Measurements from ENCODE around the gene ARL14EP.

Gene ARL14EP

GRCh38 chr11:30282289-30282631 is 40.6 kb upstream of the ARL14EP start:
- Histone ChIP-seq H4K8ac (ENCODE audit: low read length) (no peak overlapping the region), H3K27me3 (ENCODE audit: control insufficient read depth in 1 of 2, insufficient read depth in 1 of 2, low read length in 2 of 2) (no peaks in the 10 kb centered on the region), H3K4me1 (ENCODE audit: control insufficient read depth, insufficient read depth, low read depth, low read length) (no peaks in the 10 kb centered on the region), H3K4me3 (ENCODE audit: insufficient read depth in 1 of 2, low read depth in 1 of 2, low read length in 2 of 2) (no peak overlapping the region), H2BK12ac (ENCODE audit: low read length in 2 of 2) (no peak overlapping the region), H3K23ac (ENCODE audit: low read length in 2 of 2) (no peak overlapping the region), H3K4me2 (ENCODE audit: low read length, poor library complexity, severe bottlenecking) (no peak overlapping the region), H3K36me3 (ENCODE audit: control insufficient read depth in 1 of 2, insufficient read depth in 2 of 2, low read depth in 1 of 2, low read length in 2 of 2) (no peaks in the 10 kb centered on the region), H2BK120ac (ENCODE audit: low read depth, low read length) (no peak overlapping the region), H3K14ac (ENCODE audit: low read length in 2 of 2) (no peak overlapping the region), H2AFZ (ENCODE audit: low read depth, low read length) (no peak overlapping the region), H2BK15ac (ENCODE audit: low read depth, poor library complexity, severe bottlenecking) (no peak overlapping the region), H3K9ac (ENCODE audit: low read length) (no peak overlapping the region), H2AK5ac (ENCODE audit: low read length, severe bottlenecking) (no peak overlapping the region), H2BK5ac (ENCODE audit: low read depth, low read length, poor library complexity, severe bottlenecking) (no peak overlapping the region), H3K18ac (ENCODE audit: low read depth in 1 of 2, low read length in 2 of 2) (no peak overlapping the region), H3K79me1 (replicated peaks; ENCODE audit: low read length, poor library complexity, severe bottlenecking) (no peaks in the 10 kb centered on the region), H3K4ac (ENCODE audit: low read depth in 1 of 2, low read length in 2 of 2) (no peak overlapping the region), H4K91ac (ENCODE audit: low read length) (no peak overlapping the region), H3K27ac (ENCODE audit: low read length, poor library complexity, severe bottlenecking) (no peak overlapping the region), H3K9me3 (ENCODE audit: control insufficient read depth, low read length) (no peaks in the 10 kb centered on the region)
- DNase-seq: no peak
- WGBS: 90% methylated on average over 3 of the region's 3 CpGs

- no peak overlapping the region for H3K4me2 ChIP-seq (ENCODE audit: low read length, poor library complexity, severe bottlenecking)
- H4K8ac ChIP-seq (ENCODE audit: low read length): no peak overlapping the region
- no peak overlapping the region for H3K4ac ChIP-seq (ENCODE audit: low read depth in 1 of 2, low read length in 2 of 2)
- no peak overlapping the region for H3K4me3 ChIP-seq (ENCODE audit: insufficient read depth in 1 of 2, low read depth in 1 of 2, low read length in 2 of 2)
- H3K23ac ChIP-seq (ENCODE audit: low read length in 2 of 2): no peak overlapping the region
- no peaks in the 10 kb centered on the region for H3K27me3 ChIP-seq (ENCODE audit: control insufficient read depth in 1 of 2, insufficient read depth in 1 of 2, low read length in 2 of 2)
- H3K9me3 ChIP-seq (ENCODE audit: control insufficient read depth, low read length): no peaks in the 10 kb centered on the region
- no peak overlapping the region for H2BK15ac ChIP-seq (ENCODE audit: low read depth, poor library complexity, severe bottlenecking)
- no peak overlapping the region for H3K27ac ChIP-seq (ENCODE audit: low read length, poor library complexity, severe bottlenecking)
- no peak overlapping the region for H2AFZ ChIP-seq (ENCODE audit: low read depth, low read length)
- no peak for DNase-seq
- no peak overlapping the region for H4K91ac ChIP-seq (ENCODE audit: low read length)
- H2BK120ac ChIP-seq (ENCODE audit: low read depth, low read length): no peak overlapping the region
- H3K4me1 ChIP-seq (ENCODE audit: control insufficient read depth, insufficient read depth, low read depth, low read length): no peaks in the 10 kb centered on the region
- no peak overlapping the region for H2AK5ac ChIP-seq (ENCODE audit: low read length, severe bottlenecking)
- no peak overlapping the region for H3K14ac ChIP-seq (ENCODE audit: low read length in 2 of 2)
- H3K18ac ChIP-seq (ENCODE audit: low read depth in 1 of 2, low read length in 2 of 2): no peak overlapping the region
- no peak overlapping the region for H3K9ac ChIP-seq (ENCODE audit: low read length)
- H3K36me3 ChIP-seq (ENCODE audit: control insufficient read depth in 1 of 2, insufficient read depth in 2 of 2, low read depth in 1 of 2, low read length in 2 of 2): no peaks in the 10 kb centered on the region
- no peak overlapping the region for H2BK12ac ChIP-seq (ENCODE audit: low read length in 2 of 2)
- no peaks in the 10 kb centered on the region for H3K79me1 ChIP-seq (replicated peaks; ENCODE audit: low read length, poor library complexity, severe bottlenecking)
- no peak overlapping the region for H2BK5ac ChIP-seq (ENCODE audit: low read depth, low read length, poor library complexity, severe bottlenecking)
- WGBS: 92% methylated on average over 2 of the region's 3 CpGs
Measured at GRCh38 chr11:30284836-30285235, 38.1 kb upstream of the ARL14EP start.

GRCh38 chr11:30285416-30286121 is 37.3 kb upstream of the ARL14EP start:
- Histone ChIP-seq H3K4me1 (ENCODE audit: control insufficient read depth, insufficient read depth, low read depth, low read length) (no peaks in the 10 kb centered on the region), H2AK5ac (ENCODE audit: low read length, severe bottlenecking) (no peak overlapping the region), H3K4ac (ENCODE audit: low read depth in 1 of 2, low read length in 2 of 2) (no peak overlapping the region), H3K18ac (ENCODE audit: low read depth in 1 of 2, low read length in 2 of 2) (no peak overlapping the region), H2BK5ac (ENCODE audit: low read depth, low read length, poor library complexity, severe bottlenecking) (no peak overlapping the region), H2BK120ac (ENCODE audit: low read depth, low read length) (no peak overlapping the region), H2BK15ac (ENCODE audit: low read depth, poor library complexity, severe bottlenecking) (no peak overlapping the region), H3K27me3 (ENCODE audit: control insufficient read depth in 1 of 2, insufficient read depth in 1 of 2, low read length in 2 of 2) (no peaks in the 10 kb centered on the region), H4K91ac (ENCODE audit: low read length) (no peak overlapping the region), H3K23ac (ENCODE audit: low read length in 2 of 2) (no peak overlapping the region), H3K9ac (ENCODE audit: low read length) (no peak overlapping the region), H3K4me3 (ENCODE audit: insufficient read depth in 1 of 2, low read depth in 1 of 2, low read length in 2 of 2) (no peak overlapping the region), H2BK12ac (ENCODE audit: low read length in 2 of 2) (no peak overlapping the region), H3K14ac (ENCODE audit: low read length in 2 of 2) (no peak overlapping the region), H2AFZ (ENCODE audit: low read depth, low read length) (no peak overlapping the region), H3K9me3 (ENCODE audit: control insufficient read depth, low read length) (no peaks in the 10 kb centered on the region), H3K4me2 (ENCODE audit: low read length, poor library complexity, severe bottlenecking) (no peak overlapping the region), H4K8ac (ENCODE audit: low read length) (no peak overlapping the region), H3K79me1 (replicated peaks; ENCODE audit: low read length, poor library complexity, severe bottlenecking) (no peaks in the 10 kb centered on the region), H3K36me3 (ENCODE audit: control insufficient read depth in 1 of 2, insufficient read depth in 2 of 2, low read depth in 1 of 2, low read length in 2 of 2) (no peaks in the 10 kb centered on the region), H3K27ac (ENCODE audit: low read length, poor library complexity, severe bottlenecking) (no peak overlapping the region)
- whole genome bisulfite sequencing: 18% methylated on average over 1 of the region's 3 CpGs
- DNase-seq: no peak

- no peak overlapping the region for H3K14ac ChIP-seq (ENCODE audit: low read length in 2 of 2)
- H3K4me2 ChIP-seq (ENCODE audit: low read length, poor library complexity, severe bottlenecking): no peak overlapping the region
- H3K79me1 ChIP-seq (replicated peaks; ENCODE audit: low read length, poor library complexity, severe bottlenecking): no peaks in the 10 kb centered on the region
- H3K36me3 ChIP-seq (ENCODE audit: control insufficient read depth in 1 of 2, insufficient read depth in 2 of 2, low read depth in 1 of 2, low read length in 2 of 2): no peaks in the 10 kb centered on the region
- H2AFZ ChIP-seq (ENCODE audit: low read depth, low read length): no peak overlapping the region
- no peak for DNase-seq
- H4K8ac ChIP-seq (ENCODE audit: low read length): no peak overlapping the region
- H3K4me1 ChIP-seq (ENCODE audit: control insufficient read depth, insufficient read depth, low read depth, low read length): no peaks in the 10 kb centered on the region
- H2BK12ac ChIP-seq (ENCODE audit: low read length in 2 of 2): no peak overlapping the region
- no peak overlapping the region for H2BK120ac ChIP-seq (ENCODE audit: low read depth, low read length)
- no peak overlapping the region for H3K9ac ChIP-seq (ENCODE audit: low read length)
- H2BK15ac ChIP-seq (ENCODE audit: low read depth, poor library complexity, severe bottlenecking): no peak overlapping the region
- no peak overlapping the region for H2BK5ac ChIP-seq (ENCODE audit: low read depth, low read length, poor library complexity, severe bottlenecking)
- H3K18ac ChIP-seq (ENCODE audit: low read depth in 1 of 2, low read length in 2 of 2): no peak overlapping the region
- no peak overlapping the region for H2AK5ac ChIP-seq (ENCODE audit: low read length, severe bottlenecking)
- H3K4me3 ChIP-seq (ENCODE audit: insufficient read depth in 1 of 2, low read depth in 1 of 2, low read length in 2 of 2): no peak overlapping the region
- 40% methylated on average over 2 of the region's 4 CpGs for WGBS
- no peak overlapping the region for H3K27ac ChIP-seq (ENCODE audit: low read length, poor library complexity, severe bottlenecking)
- H3K4ac ChIP-seq (ENCODE audit: low read depth in 1 of 2, low read length in 2 of 2): no peak overlapping the region
- no peak overlapping the region for H4K91ac ChIP-seq (ENCODE audit: low read length)
- H3K9me3 ChIP-seq (ENCODE audit: control insufficient read depth, low read length): no peaks in the 10 kb centered on the region
- H3K27me3 ChIP-seq (ENCODE audit: control insufficient read depth in 1 of 2, insufficient read depth in 1 of 2, low read length in 2 of 2): no peaks in the 10 kb centered on the region
- H3K23ac ChIP-seq (ENCODE audit: low read length in 2 of 2): no peak overlapping the region
Measured at GRCh38 chr11:30291331-30291730, 31.6 kb upstream of the ARL14EP start.
